Activated CD8-positive, alpha-beta memory T cell treated with anti-CD3 and anti-CD28 coated beads for 1 hour (primary cell): ENCODE measurements around the gene NLRC5.
"Not testable (repeated sequence)": the region's sequence is repeated elsewhere in the genome, so short reads cannot be mapped to it uniquely, and the experiment has no call there.

Experiments
- DNase-seq, 2 donors: peaks; one replicate each; pipeline ENCODE4 v3.0.0-alpha.2; 2020; ENCODE audit warnings: low read depth in 1 of 2; ENCODE audit errors: extremely low read depth in 1 of 2

Gene NLRC5

DNA sequence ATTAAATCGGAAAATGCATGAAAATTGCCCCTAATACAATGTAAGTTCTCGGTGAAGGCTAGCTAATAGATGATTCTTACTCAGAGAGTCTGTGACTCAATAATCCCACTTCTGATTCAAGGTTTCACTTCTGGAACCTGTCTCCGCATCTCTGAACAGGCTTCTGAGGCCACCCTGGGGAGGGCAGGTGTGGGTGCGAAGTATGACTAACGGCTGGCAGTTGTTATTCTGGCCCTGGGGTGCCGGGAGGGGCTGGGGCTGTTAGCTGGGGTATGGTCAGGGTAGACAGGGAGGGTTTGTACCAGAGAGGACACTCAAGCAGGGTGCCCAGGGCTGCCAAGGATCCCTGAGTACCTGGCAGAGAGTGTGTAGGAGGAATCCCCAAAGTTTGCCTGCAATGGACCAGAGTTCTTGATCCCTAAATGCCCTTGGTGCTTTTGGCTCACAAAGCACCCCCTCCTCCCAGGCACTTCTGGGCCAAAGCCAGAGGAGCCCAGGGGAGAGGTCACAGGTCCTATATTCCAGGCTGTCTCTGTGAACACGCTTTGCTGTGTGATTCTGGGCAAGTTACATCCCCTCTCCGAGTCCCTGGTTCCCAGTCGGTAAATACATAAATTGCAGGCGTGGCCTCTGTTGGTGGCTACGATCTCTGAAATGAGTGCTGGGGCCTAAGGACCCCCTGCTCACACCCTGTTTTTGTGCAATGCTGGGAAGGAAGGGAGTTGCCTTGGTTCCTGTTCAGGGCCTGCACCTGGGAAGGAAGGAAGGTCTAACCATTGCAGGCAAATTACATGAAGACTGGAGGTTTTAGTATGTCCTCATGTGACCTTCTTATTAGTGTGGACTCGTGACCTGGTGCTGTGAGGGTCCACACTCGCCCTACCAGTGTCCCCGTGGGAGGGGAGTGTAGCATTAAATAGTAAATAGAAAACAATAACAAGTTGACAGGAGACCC, 53.1 kb downstream of the NLRC5 start:
- DNase-seq: peak; percentile 55 to 61

DNA sequence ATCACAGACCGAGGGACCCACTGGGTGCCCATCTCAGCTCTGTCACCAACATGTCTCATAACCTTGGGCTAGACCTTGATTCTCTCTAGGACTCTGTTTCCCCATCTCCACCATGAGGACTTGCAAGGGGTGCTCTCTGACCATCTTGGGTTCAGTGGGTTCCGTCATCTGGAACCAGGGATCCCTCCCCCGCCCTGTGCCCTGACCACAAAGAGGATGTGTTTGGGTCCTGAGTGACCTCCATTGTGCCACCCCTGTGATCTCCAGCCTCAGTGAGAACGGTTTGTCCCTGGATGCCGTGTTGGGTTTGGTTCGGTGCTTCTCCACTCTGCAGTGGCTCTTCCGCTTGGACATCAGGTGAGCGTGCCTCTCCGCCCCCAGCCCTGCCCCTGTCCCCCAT, 53.9 kb downstream of the NLRC5 start:
- DNase-seq: no peak

DNA sequence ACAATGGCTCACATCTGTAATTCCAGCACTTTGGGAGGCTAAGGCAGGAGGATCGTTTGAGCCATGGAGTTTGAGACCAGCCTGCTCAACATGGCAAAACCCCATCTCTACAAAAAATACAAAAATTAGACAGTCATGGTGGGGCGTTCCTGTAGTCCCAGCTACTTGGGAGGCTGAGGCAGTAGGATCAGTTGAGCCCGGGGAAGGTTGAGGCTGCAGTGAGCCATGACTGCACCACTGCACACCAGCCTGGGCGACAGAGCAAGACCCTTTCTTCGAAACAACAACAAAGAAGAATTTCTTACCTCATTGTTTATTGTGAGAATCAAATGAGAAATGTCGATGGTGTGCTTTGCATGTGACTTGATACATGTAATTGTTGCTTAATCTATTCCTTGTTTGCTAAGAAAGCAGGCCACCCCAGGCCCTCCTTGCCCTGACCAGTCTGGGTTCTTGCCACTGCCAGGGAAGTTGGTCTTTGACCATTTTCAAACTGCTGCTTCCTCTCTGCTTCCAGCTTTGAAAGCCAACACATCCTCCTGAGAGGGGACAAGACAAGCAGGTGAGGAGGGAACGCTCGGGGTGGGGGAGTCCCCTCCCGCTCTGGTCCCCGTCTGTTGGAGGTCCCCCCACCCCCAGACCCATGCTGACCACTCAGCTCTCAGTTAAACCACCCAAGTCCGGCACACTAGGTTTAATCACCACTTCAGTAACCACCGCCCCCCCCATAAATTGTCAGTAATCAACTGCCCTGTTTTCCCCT, 55.8 kb downstream of the NLRC5 start:
- DNase-seq: no peak

DNA sequence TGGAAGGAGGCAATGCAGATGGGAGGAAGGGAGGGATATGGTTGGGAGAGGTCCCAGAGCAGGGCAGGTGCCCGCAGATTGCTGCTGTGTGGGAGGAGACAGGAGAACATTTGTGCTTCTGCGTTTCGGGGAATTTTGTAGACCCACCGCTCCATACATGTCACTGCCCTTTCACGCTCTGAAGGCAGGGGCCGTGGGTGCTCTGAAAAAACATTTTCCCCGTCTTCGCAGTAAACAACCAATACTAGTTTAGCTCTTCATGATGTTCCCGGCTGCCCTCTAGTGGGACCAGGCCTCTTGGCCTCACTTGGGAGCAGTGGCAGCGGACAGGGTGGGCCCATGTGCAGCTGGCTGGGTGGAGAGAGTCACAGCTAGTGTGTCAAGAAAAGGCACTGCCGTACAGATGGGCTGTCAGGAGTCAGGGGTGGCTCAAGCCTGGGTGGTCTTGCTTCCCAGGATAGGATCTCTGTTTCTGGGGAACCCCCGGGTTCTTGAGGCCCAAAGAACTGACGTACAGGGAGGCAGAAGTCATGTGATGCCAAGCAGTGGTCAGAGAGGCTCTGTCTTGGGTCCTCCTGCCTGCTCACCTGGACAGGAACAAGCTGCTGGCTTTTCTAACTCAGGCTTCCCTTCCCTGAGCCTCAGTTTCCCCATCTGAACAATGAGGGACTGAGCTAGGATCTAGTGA, 56.5 kb downstream of the NLRC5 start:
- DNase-seq: no peak

DNA sequence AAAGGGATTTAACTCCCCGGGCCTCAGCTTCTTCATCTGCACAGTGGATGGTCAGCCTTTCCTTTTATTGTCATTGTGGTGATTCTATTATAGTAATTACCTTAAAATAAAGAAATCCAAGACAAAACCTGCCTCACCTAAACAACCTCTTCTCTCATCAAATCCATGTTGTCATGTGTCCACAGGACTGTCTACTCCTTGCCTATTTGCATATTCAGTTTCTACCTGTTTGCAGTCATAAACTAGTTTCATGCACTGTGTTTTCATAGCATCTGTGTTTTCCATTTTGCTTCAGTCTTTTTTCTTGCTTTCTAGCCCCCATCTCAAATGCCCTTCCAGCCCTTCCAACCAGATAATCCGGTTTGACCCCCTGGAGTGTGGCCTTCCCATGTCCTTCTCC, 58.7 kb downstream of the NLRC5 start:
- no peak for DNase-seq

DNA sequence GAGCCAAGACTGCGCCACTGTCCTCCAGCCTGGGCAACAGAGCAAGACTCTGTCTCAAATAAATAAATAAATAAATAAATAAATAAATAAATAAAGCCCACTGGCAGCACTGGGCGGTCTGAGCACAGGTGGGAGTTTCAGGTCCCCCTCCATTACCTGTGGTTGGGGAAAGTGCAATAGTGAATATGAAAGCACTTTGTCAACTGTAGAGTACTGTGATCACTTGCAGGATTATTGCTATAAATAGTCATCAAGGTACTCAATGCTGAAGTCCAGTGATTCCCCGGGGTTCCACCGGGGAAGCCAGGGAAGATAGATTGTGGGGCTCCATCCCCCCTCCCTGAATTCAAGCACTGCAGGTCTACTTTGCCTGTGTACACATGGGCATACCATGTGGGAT, 60.3 kb downstream of the NLRC5 start:
- DNase-seq: no peak

DNA sequence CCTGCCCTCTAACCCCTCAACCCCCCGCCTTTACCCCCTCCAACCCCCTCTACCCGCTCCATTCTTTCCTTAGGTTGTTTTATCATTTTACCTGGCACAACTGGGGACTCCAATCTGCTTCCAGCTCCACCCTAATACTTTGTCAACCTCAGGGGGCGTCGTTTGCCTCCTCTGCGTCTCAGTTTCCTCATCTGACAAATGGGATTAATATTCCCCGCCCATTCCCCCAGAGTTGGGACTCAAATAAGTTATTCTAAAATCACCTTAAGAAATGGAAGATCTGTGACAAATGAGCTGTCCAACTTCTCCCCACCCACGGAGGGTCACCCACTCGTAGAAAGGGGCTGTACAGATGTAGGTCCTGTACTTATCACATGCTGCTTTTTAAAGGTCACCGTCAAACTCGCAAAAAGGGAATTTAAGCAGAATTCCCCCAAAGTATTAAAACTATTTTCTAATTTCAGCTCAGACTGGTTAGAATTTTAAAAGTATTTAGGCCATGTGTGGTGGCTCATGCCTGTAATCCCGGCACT, 62.4 kb downstream of the NLRC5 start:
- DNase-seq: no peak

DNA sequence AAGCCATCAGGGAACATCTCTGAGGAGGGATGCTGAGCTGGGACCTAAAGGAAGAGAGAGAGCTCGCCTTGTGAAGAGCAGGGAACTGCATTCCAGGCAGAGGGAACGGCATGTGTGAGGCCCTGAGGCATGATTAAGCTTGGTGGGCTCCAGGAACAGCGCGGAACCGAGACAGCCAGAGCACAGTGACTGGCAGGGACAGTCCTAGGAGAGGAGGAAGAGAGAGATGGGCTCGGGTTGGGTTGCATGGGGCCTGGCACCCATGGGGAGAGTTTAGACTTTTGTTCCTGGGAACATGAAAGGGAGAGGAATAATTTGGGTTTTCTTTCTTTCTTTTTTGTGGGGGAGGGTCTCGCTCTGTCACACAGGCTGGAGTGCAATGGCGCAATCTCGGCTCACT, 63.8 kb downstream of the NLRC5 start:
- no peak for DNase-seq

DNA sequence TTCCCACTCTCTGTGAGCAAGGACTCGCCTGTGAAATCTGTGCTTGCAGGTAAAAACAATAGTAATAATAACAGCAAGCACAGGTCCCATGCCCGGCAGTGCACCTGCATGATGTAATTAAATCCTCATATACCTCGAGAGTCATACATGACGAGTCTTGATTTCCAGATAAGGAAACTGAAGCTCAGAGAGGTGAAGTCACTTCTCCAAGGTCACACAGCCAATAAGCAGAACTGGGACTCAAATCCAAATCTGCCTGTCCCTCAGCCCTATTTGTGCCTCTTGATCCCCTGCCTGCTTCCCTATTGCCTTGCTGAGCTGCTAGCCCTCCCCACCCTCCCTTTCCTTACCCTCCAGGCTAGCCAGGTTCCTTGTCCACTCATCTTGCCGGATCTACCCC, 65.0 kb downstream of the NLRC5 start:
- DNase-seq: no peak

DNA sequence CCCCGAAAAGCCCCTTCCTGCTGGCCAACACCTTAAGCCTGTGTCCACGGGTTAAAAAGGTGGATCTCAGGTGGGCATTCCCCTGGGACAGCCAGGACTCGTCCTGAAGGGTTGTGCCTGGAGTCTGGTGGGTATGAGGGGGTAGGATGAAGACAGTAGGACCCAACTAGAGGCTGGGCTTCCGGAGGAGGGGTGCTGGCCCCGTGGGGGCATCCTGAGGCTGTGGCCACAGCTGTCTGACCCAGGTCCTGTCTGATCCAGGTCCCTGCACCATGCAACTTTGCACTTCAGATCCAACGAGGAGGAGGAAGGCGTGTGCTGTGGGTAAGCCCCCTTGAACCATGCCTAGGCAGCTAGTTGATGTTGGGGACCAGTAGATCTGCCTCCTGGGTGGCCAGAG, 65.4 kb downstream of the NLRC5 start:
- DNase-seq: no peak

DNA sequence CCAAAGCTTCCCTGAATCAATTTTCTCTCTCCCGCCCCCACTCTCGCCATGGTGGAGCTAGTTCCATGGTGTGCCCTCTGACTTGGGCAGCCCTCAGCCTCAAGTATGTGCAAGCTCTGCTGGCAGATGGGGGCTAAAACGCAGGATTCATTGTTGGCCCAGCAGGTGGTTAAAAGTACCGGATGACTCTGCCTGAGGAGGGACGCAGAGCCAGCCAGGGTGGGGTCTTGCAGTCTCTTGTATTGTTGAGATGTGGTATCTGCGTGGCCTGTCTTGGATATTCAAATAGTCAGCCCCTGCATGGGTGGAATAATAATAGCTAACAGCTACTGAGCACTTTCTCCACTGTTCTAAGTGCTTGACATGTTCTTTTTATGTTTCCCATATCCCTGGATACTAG, 66.3 kb downstream of the NLRC5 start:
- no peak for DNase-seq

DNA sequence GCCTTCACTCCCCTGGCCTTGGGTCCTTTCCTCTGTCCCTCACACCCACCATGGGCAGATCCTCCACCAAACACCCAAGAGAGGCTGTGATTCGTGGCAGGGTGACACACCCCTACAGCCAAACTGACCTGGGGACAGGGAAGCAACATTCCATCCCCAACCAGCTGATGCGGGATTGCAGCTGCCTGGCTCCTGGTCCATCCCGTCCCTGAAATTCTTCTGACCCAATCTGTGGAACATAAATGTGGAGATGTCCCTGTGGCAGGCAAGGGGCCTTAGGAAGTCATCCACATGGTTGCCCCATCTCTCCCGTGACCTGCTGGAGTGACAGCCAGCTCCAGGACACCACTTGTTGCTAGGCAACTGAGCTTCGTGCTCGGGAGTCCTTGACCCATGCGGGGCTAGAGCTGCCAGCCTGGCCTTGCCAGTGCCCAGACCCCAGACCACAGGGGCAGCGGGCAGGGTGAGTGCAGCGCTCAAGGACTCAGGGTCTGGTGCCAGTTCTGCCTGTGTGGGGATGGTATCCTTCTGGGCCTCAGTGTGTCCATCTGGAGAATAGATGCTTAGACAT, 69.0 kb downstream of the NLRC5 start:
- no peak for DNase-seq

DNA sequence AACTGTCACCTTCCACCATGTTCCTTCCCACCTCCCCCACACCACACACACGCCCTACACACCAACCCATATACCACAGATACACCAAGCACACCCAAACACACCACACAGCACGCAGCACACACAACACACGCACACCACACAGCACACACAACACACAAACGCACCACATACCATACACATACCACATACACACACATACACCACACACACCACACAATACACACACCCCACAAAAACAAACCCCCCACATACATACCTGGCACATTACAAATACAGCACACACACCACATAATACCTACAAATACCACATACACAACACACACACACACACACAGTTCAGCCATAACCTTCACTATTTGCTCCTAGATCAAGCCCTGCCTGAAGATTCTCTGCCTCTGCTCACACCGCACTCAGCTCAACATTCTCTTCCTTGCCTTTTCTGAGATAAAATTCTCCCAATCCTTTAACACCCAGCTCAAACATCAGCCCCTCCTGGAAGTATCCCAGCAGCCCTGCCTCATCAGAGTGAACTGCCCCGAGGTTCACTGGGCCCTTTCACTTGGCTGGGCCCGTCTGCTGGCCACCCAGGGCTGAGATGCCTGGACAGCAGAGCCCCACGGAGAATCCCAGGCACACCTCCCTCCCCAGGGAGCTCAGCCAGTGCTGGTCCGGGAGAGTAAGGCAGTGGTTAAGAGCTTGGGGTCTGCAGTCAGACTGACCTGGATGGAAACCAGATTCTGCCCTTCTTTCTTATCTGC, 71.1 kb downstream of the NLRC5 start:
- DNase-seq: no peak

DNA sequence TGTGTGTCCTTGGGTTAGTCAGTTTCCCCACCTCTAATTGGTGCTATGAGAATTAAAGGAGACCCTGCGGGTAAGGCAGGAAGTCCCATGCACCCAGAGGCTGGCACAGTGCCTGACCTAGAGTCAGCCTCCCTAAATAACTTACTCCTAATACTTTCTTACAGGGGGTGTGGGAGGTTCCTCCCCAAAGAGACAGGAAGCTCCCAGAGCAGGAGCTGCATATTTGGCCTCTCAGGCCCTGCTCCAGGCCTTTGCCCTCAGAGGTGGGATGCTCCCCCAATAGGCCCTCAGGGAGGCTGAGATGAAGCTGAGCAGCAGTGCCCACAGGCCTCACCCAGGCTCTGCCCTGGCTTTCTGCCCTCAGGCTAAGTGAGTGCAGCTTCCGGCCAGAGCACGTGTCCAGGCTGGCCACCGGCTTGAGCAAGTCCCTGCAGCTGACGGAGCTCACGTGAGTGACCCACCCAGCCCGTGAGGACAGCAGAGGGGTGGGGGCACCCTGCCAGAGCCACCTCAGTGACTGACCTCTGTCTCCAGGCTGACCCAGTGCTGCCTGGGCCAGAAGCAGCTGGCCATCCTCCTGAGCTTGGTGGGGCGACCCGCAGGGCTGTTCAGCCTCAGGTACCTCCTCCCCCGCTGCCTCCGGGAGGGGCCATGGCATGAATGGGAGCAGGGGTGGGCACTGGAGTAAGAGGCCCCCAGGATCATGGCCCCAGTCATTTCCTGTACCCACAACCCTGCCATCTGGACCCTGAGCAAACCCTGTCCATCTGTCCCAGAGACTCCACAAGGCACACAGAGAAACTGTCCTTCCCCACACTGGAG, 71.9 kb downstream of the NLRC5 start:
- DNase-seq: no peak

DNA sequence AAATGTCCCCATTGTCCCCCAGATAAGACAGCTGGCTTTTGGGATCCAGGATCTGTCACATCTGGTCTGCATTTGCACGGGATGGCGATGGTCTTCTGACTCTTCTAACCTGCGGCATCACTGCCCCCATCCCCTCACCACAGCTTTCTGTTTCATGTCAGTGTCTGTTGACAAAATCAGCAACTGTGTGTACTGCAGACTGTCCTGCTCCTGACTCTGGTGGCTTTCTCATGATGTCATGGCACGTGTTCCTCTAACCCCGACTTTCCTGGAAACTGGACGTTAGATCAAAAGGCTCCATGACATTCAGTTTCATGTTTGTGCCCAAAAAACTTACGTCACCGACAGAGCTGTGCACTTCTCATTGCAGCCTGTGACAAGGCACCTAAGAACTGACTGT, 73.0 kb downstream of the NLRC5 start:
- no peak for DNase-seq

DNA sequence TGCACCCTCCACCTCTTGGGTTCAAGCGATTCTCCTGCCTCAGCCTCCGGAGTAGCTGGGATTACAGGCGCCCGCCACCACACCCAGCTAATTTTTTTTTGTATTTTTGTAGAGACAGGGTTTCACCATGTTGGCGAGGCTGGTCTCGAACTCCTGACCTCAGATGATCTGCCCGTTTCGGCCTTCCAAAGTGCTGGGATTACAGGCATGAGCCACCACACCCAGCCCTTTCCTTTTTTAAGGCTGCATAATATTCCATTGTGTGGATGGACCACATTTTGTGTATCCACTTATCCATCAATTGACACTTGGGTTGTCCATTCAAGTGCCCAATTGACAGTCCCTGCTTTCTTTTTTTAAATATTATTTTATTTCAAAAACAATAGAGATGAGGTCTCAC, 73.8 kb downstream of the NLRC5 start:
- DNase-seq: not testable (repeated sequence)

DNA sequence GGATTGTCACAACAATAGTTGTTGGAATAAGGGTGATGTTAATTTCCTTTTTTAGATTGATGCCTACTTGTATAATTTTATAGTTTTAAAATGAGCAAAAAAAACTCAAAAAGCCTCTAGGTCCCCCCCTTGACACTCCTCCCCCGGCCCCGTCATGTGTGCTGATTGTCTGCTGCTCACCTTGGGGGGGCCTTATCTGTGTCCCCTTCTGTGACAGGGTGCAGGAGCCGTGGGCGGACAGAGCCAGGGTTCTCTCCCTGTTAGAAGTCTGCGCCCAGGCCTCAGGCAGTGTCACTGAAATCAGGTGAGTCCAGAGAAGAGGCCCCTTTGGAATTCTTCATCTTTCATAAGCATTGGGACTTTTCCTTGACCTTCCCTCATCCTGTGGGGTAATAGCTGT, 75.6 kb downstream of the NLRC5 start:
- no peak for DNase-seq

DNA sequence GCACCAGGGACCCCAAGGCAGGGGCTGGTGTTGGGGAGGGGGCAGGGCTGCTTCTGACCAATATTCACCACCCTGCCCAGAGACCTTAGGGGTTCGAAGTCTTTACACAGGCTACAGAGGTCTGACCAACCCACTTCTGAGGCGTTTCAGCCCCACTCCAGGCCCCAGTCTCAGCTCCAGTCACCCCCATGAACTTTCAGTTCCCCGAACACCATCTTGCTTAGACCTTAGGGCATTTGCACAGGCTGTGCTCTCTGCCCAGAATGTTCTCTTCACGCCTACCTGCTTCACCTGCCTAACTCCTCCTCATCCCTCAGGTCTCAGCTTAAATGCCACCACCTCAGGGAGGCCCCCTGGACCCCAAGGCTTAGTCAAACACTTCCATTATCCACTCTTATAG, 77.3 kb downstream of the NLRC5 start:
- DNase-seq: no peak

DNA sequence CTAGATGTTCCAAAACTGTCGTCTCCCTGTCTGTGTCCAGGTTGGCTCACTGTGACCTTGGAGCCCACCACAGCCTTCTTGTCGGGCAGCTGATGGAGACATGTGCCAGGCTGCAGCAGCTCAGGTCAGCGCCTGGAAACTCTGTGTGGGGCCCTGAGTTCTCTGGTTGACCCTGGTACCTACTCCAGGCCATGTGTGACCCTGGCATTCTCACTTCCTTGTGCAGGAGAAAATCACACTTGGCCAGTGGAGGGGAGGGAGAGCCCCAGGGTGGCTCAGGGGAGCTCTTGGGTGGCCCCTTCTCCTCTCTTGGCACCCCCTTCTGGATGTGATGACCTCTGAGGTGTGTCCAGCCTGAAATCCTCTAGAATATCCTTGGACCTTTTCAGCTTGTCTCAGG, 78.0 kb downstream of the NLRC5 start:
- DNase-seq: no peak
